GM23338 (cell line): ENCODE data around the gene ZBTB25. TPM values are rescaled to one million over a fixed set of nuclear protein-coding genes. Genes with fewer than 3 reads are reported as not detected.

Experiments used
- ATAC-seq: fragments of 200-7000 bp; cut with Tn5 transposase; 3 replicates; pipeline ENCODE4 v1.9.1; 2020
- DNase-seq: peaks from one replicate; pipeline ENCODE4 v3.0.0-alpha.2; 2015; ENCODE audit warnings: low spot score
- H2AFZ ChIP-seq: fragments of 200-600 bp; sonication (generic); 2 replicates; pipeline ENCODE4 v1.8.0; 2016; ENCODE audit warnings: antibody characterized with exemption, mild to moderate bottlenecking, moderate library complexity
- H3F3A ChIP-seq: fragments of 200-600 bp; sonication (generic); replicated peaks from 2 replicates; pipeline ENCODE4 v1.8.0; 2017; ENCODE audit warnings: antibody characterized with exemption, mixed run types, low read depth
- H3K27ac ChIP-seq: fragments of 200-600 bp; sonication (generic); 2 replicates; pipeline ENCODE4 v1.6.1; 2016; ENCODE audit warnings: low read depth
- H3K27me3 ChIP-seq: fragments of 200-600 bp; sonication (generic); 2 replicates; pipeline ENCODE4 v1.8.0; 2016; ENCODE audit warnings: mild to moderate bottlenecking, mixed run types, moderate library complexity; ENCODE audit not compliant: insufficient read depth
- H3K36me3 ChIP-seq: fragments of 200-600 bp; sonication (generic); 2 replicates; pipeline ENCODE4 v1.8.0; 2016; ENCODE audit warnings: mild to moderate bottlenecking; ENCODE audit not compliant: insufficient read depth
- H3K4me1 ChIP-seq: fragments of 200-600 bp; sonication (generic); 2 replicates; pipeline ENCODE4 v1.8.0; 2016; ENCODE audit warnings: mild to moderate bottlenecking, moderate library complexity; ENCODE audit not compliant: insufficient read depth
- H3K4me2 ChIP-seq: fragments of 200-600 bp; sonication (generic); 2 replicates; pipeline ENCODE4 v1.7.1; 2017; ENCODE audit warnings: mixed run types
- H3K4me3 ChIP-seq: fragments of 200-600 bp; sonication (generic); 2 replicates; pipeline ENCODE4 v1.6.1; 2016; ENCODE audit warnings: mixed run types
- H3K79me2 ChIP-seq: fragments of 200-600 bp; sonication (generic); replicated peaks from 2 replicates; pipeline ENCODE4 v1.8.0; 2017; ENCODE audit warnings: mild to moderate bottlenecking; ENCODE audit not compliant: insufficient read depth
- H3K9me2 ChIP-seq: fragments of 200-600 bp; sonication (generic); 2 replicates; pipeline ENCODE4 v1.8.0; 2017; ENCODE audit not compliant: insufficient read depth
- H4K20me1 ChIP-seq: fragments of 200-600 bp; sonication (generic); replicated peaks from 2 replicates; pipeline ENCODE4 v1.8.0; 2017; ENCODE audit warnings: mild to moderate bottlenecking; ENCODE audit not compliant: insufficient read depth
- H3K27ac Mint-ChIP-seq: 2 replicates; pipeline ENCODE4 v1.8.0; 2020; ENCODE audit warnings: inconsistent platforms, mild to moderate bottlenecking, moderate library complexity, mixed read lengths
- H3K27me3 Mint-ChIP-seq: 3 replicates; pipeline ENCODE4 v1.8.0; 2022; ENCODE audit warnings: low read depth, mild to moderate bottlenecking, moderate library complexity, mixed read lengths, inconsistent platforms; ENCODE audit not compliant: insufficient read depth, poor library complexity
- H3K36me3 Mint-ChIP-seq: 3 replicates; pipeline ENCODE4 v1.8.0; 2021; ENCODE audit warnings: low read depth, mild to moderate bottlenecking, inconsistent platforms, moderate library complexity, mixed read lengths
- H3K4me1 Mint-ChIP-seq: 3 replicates; pipeline ENCODE4 v1.8.0; 2020; ENCODE audit warnings: mild to moderate bottlenecking, inconsistent platforms, mixed read lengths
- H3K4me3 Mint-ChIP-seq: 3 replicates; pipeline ENCODE4 v1.8.0; 2021; ENCODE audit warnings: moderate library complexity, mild to moderate bottlenecking, inconsistent platforms, mixed read lengths
- H3K9me3 Mint-ChIP-seq: 3 replicates; pipeline ENCODE4 v1.8.0; 2020; ENCODE audit warnings: moderate library complexity, mild to moderate bottlenecking, inconsistent platforms, mixed read lengths
- CREB1 ChIP-seq: fragments of 250-450 bp; sonication (Bioruptor Pico); IDR thresholded peaks from 2 replicates; pipeline ENCODE4 v1.5.0; 2020; ENCODE audit warnings: low read depth, mild to moderate bottlenecking, moderate library complexity
- CTCF ChIP-seq, 2 experiments: fragments of 200-600 bp in 1 of 2; sonication (generic) in 1 of 2; conservative IDR thresholded peaks; 2 replicates each; pipeline versions ENCODE4 v1.5.1 to v1.6.1; 2016 to 2017; ENCODE audit warnings: antibody characterized with exemption in 2 of 2, low read depth in 2 of 2, mild to moderate bottlenecking in 2 of 2, moderate library complexity in 1 of 2
- EZH2 ChIP-seq: fragments of 200-600 bp; sonication (generic); IDR thresholded peaks from one replicate; pipeline ENCODE4 v1.8.0; 2017; ENCODE audit warnings: antibody characterized with exemption, mild to moderate bottlenecking, low read depth; ENCODE audit not compliant: unreplicated experiment
- EZH2phosphoT487 ChIP-seq: fragments of 200-600 bp; sonication (generic); IDR thresholded peaks from one replicate; pipeline ENCODE4 v1.8.1; 2018; ENCODE audit warnings: antibody characterized with exemption; ENCODE audit not compliant: unreplicated experiment
- JUNB ChIP-seq: IDR thresholded peaks from one replicate; pipeline ENCODE4 v1.6.1; 2016; ENCODE audit warnings: antibody characterized with exemption; ENCODE audit not compliant: unreplicated experiment
- NANOG ChIP-seq: IDR thresholded peaks from 2 replicates; pipeline ENCODE4 v1.6.1; 2016; ENCODE audit warnings: antibody characterized with exemption, borderline replicate concordance
- POLR2AphosphoS5 ChIP-seq: IDR thresholded peaks from 2 replicates; pipeline ENCODE4 v1.6.1; 2016; ENCODE audit warnings: antibody characterized with exemption, low read depth
- STAT1 ChIP-seq: IDR thresholded peaks from one replicate; pipeline ENCODE4 v1.6.1; 2016; ENCODE audit warnings: antibody characterized with exemption; ENCODE audit not compliant: unreplicated experiment
- ZNF114 ChIP-seq: fragments of 250-450 bp; sonication (Bioruptor Pico); IDR thresholded peaks from 2 replicates; pipeline ENCODE4 v1.5.0; 2020; ENCODE audit warnings: mild to moderate bottlenecking, moderate library complexity
- ZNF331 ChIP-seq: fragments of 250-450 bp; sonication (Bioruptor Pico); IDR thresholded peaks from 2 replicates; pipeline ENCODE4 v1.5.0; 2020; ENCODE audit warnings: low read depth, mild to moderate bottlenecking, moderate library complexity
- ZNF462 ChIP-seq: fragments of 250-450 bp; sonication (Bioruptor Pico); IDR thresholded peaks from 2 replicates; pipeline ENCODE4 v1.5.0; 2020; ENCODE audit warnings: mild to moderate bottlenecking, moderate library complexity
- polyA plus RNA-seq: library from polyadenylated mRNA; unstranded; fragments of >200 nt; fragmentation: Nextera tagmentation; extraction: Ambion mirVana; gene quantifications from 2 replicates; pipeline ENCODE4 v1.2.1, GENCODE V29; 2016
- total RNA-seq: library from RNA; depleted of rRNA; stranded (reverse); fragments of >200 nt; shearing (Covaris generic); gene quantifications from 2 replicates; pipeline ENCODE4 v1.2.3, GENCODE V29; 2014
- TF ChIP-seq, protein P1 (sequence below): IDR thresholded peaks from one replicate; pipeline ENCODE4 v1.6.1; 2018; ENCODE audit warnings: antibody characterized with exemption; ENCODE audit not compliant: unreplicated experiment

The ZBTB25 gene
- total and polyA plus RNA-seq, 2 experiments from 2014 or later = 5.8 to 8.0 TPM

DNA sequence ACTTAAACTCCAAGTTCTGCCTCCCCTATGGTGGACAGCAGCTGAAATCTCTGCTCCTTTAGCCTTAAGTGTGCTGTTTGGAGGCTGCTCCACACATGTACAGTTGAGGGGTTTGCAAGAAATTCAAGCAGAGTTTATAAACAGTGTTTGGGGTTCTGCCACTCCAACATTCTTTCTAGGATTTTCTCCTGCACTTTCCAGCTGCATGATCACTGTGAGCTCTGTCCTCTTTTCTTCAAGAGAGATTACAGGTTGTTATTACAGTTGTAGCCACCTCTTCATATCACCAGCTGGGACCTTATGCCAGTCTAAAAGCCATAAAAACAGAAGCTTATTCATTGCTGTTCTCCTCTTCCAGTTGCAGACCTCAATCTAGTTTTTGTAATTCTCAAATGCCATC lies 8.4 kb downstream of the ZBTB25 start:
- Histone ChIP-seq H3K79me2 (peaks cover 39% of the 10 kb centered on the region), H3K4me1 (no peaks in the 10 kb centered on the region), H4K20me1 (peaks cover 4% of the 10 kb centered on the region; the same call in 1 of the 2 replicates), H3K4me2 (no peak overlapping the region), H3K27ac (0 out of 2 replicates have a peak overlapping the region, but pooled peaks have one; percentile 20), H3F3A (no peaks in the 10 kb centered on the region), H2AFZ (no peak overlapping the region), H3K9me2 (no peaks in the 10 kb centered on the region), H3K4me3 (no peak overlapping the region), H3K27me3 (no peaks in the 10 kb centered on the region), H3K36me3 (no peaks in the 10 kb centered on the region)
- ATAC-seq (no peak), DNase-seq (no peak)
- no peak for TF ChIP-seq CTCF (conservative IDR thresholded peaks at IDR 0.05; ENCODE audit: low read depth in 2 of 2)
- TF ChIP-seq ZNF114 = no peak
- TF ChIP-seq, protein P1, sequence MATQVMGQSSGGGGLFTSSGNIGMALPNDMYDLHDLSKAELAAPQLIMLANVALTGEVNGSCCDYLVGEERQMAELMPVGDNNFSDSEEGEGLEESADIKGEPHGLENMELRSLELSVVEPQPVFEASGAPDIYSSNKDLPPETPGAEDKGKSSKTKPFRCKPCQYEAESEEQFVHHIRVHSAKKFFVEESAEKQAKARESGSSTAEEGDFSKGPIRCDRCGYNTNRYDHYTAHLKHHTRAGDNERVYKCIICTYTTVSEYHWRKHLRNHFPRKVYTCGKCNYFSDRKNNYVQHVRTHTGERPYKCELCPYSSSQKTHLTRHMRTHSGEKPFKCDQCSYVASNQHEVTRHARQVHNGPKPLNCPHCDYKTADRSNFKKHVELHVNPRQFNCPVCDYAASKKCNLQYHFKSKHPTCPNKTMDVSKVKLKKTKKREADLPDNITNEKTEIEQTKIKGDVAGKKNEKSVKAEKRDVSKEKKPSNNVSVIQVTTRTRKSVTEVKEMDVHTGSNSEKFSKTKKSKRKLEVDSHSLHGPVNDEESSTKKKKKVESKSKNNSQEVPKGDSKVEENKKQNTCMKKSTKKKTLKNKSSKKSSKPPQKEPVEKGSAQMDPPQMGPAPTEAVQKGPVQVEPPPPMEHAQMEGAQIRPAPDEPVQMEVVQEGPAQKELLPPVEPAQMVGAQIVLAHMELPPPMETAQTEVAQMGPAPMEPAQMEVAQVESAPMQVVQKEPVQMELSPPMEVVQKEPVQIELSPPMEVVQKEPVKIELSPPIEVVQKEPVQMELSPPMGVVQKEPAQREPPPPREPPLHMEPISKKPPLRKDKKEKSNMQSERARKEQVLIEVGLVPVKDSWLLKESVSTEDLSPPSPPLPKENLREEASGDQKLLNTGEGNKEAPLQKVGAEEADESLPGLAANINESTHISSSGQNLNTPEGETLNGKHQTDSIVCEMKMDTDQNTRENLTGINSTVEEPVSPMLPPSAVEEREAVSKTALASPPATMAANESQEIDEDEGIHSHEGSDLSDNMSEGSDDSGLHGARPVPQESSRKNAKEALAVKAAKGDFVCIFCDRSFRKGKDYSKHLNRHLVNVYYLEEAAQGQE = no peak
- no peak for TF ChIP-seq EZH2
- no peak for TF ChIP-seq NANOG
- no peak for TF ChIP-seq POLR2AphosphoS5
- no peak for TF ChIP-seq JUNB
- TF ChIP-seq EZH2phosphoT487 = no peak
- TF ChIP-seq CREB1 (CRISPR knock-in tag) = no peak
- no peak for TF ChIP-seq STAT1
- no peak for TF ChIP-seq ZNF331 (CRISPR knock-in tag)
- no peaks in the 10 kb centered on the region for H3K9me3 Mint-ChIP-seq
- peaks cover 20% of the 10 kb centered on the region for H3K36me3 Mint-ChIP-seq
- H3K4me3 Mint-ChIP-seq = no peak overlapping the region
- no peaks in the 10 kb centered on the region; the same call in 2 of the 3 replicates for H3K4me1 Mint-ChIP-seq
- peaks cover under 1% of the 10 kb centered on the region for H3K27me3 Mint-ChIP-seq
- H3K27ac Mint-ChIP-seq = no peak overlapping the region

DNA sequence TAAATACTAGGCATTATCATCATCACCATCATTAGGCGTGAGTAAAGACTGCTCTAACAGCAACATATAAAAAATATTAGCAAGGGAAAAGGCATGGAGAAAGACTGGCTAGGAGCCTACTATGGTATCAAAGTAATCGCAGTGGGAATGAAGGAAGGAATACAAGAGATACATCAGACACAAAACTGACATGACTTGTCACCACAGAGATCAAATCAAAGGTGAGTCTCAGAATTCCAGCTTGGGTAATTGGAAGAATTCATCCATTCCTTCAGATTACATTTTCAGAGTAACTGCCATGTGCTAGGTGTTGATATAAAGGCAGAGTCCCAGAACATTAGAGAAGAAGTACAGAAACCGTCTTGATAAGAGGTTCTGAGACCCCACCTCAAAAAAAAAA lies 10.2 kb downstream of the ZBTB25 start:
- Histone ChIP-seq H4K20me1 (peaks cover 8% of the 10 kb centered on the region; the same call in 1 of the 2 replicates), H3K27ac (peak overlapping the region; percentile 81)
- no peak overlapping the region for H3K27ac Mint-ChIP-seq
- TF ChIP-seq ZNF462 (CRISPR knock-in tag) (no peak), ZNF331 (CRISPR knock-in tag) (no peak)

More for the DNA sequence above, 10.2 kb downstream of the ZBTB25 start:
- Histone ChIP-seq H2AFZ (no peak overlapping the region), H3K9me2 (no peaks in the 10 kb centered on the region), H3F3A (no peaks in the 10 kb centered on the region), H3K79me2 (peaks cover 23% of the 10 kb centered on the region), H3K4me1 (no peaks in the 10 kb centered on the region), H3K27me3 (no peaks in the 10 kb centered on the region), H3K4me3 (no peak overlapping the region), H3K4me2 (no peak overlapping the region), H3K36me3 (peaks cover 5% of the 10 kb centered on the region)
- DNase-seq (no peak), ATAC-seq (no peak)
- H3K4me3 Mint-ChIP-seq = no peak overlapping the region
- no peaks in the 10 kb centered on the region for H3K27me3 Mint-ChIP-seq
- peaks cover 12% of the 10 kb centered on the region; the same call in 2 of the 3 replicates for H3K36me3 Mint-ChIP-seq
- H3K4me1 Mint-ChIP-seq = no peaks in the 10 kb centered on the region
- no peaks in the 10 kb centered on the region for H3K9me3 Mint-ChIP-seq
